ENCODE results near the gene CEBPZ.
"Not testable (repeated sequence)": the region's sequence is repeated elsewhere in the genome, so short reads cannot be mapped to it uniquely, and the experiment has no call there.

Gene CEBPZ

DNA sequence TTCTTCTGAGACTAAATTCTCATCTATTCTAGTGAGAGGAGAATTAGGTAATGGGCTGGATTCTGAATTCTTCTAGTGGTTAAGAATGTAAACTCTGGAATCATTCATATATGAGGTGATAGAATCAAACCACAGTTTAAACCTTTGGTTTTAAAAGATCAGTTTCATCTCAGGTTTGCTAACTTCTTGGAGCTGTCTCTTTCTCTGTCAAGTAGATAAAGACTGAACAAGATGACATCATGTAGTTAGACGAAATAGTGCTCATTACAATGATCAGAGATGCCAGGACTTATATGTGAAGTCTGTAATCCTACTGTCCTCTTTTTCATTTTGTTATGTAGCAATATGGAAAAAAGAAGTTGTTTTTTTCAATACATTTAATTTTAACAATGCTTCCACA lies 30.2 kb downstream of the CEBPZ start:
- FAIRE-seq (no peak), DNase-seq (ENCODE audit: insufficient read length, low spot score) (no peak)
- TF ChIP-seq SPI1 (IDR thresholded peaks at IDR 0.05; ENCODE audit: low read depth, low read length): no peak
- no peak for TF ChIP-seq TAF1 (IDR thresholded peaks at IDR 0.05; ENCODE audit: low read depth, low read length)
- TF ChIP-seq PAX5 (IDR thresholded peaks at IDR 0.05; ENCODE audit: insufficient read depth, low read length, severe bottlenecking): no peak
- TF ChIP-seq POU2F2 (IDR thresholded peaks at IDR 0.05; ENCODE audit: low read depth, low read length): no peak
- TF ChIP-seq POLR2A (IDR thresholded peaks at IDR 0.05; ENCODE audit: low read depth, low read length): no peak

DNA sequence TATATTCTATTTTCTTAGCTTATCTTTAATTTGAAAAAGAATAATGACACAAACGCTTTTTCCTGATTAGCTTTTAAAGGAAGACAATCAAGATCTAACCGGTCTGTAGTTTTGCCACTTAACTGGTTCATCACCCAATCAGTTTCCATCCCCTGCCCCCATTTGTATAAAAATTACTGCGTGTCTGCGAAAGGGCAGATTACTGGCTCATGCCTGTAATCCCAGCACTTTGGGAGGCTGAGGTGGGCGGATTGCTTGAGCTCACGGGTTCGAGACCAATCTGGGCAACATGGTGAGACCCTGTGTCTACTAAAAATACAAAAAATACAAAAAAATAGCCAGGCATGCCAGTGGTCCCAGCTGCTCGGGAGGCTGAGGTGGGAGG lies 32.7 kb downstream of the CEBPZ start:
- TF ChIP-seq TAF1 (IDR thresholded peaks at IDR 0.05; ENCODE audit: low read depth, low read length) (no peak), POLR2A (IDR thresholded peaks at IDR 0.05; ENCODE audit: low read depth, low read length) (no peak), PAX5 (IDR thresholded peaks at IDR 0.05; ENCODE audit: insufficient read depth, low read length, severe bottlenecking) (no peak), SPI1 (IDR thresholded peaks at IDR 0.05; ENCODE audit: low read depth, low read length) (no peak), POLR2AphosphoS5 (IDR thresholded peaks at IDR 0.05; ENCODE audit: low read depth, low read length) (no peak), POU2F2 (IDR thresholded peaks at IDR 0.05; ENCODE audit: low read depth, low read length) (no peak)
- DNase-seq (ENCODE audit: insufficient read length, low spot score) (no peak), FAIRE-seq (no peak)

DNA sequence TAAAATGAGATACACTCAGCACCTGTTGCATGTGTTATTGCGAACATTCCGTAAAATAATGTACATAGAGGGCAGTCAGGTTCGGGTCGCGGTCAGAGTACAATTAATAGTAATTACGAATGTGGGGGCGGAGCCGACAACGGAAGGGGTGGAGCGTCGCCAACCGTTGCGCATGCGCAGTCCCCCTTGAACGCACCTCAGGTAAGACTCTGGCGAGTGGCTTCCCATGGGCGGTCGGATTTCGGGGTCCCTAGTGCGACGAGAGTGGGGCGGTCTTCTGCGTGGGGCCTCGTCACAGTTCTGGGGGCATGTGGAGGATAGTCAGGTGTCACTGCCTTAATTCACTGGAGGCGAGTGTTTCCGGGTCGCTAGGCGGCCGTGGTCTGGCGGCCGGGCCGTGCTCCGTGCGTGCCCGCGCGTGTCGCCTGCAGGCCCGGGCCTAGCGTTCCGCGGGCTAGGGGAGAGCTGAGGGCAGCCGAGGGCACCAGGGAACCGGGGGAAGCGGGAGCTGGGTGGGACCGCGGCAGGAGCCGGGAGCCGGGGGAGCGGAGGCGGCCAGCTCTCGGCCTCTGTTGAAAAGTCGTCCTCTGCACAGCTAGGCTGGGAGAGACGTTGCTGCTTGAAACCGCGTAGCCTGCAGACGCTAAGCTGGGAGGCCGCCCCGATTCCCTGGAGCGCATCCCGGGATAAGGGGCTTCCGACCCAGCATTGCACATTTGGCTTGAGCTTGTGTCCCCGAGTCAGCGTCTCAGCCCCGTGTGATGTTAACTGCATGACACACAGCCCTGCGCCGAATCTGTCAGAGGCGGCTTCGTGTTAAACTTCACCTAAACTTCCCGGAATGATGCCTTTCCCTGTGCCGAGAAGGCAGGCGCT lies 34.8 kb downstream of the CEBPZ start, which contains the start of gene CEBPZOS:
CEBPZOS (plus strand) TSS at position 177 of the 876 bp plus-strand sequence. CDS start 3,209 bp downstream, outside the sequence.
- FAIRE-seq: peak; percentile 98
- DNase-seq (ENCODE audit: insufficient read length, low spot score): peak; percentile 68
- peak; percentile 80 for TF ChIP-seq POLR2AphosphoS5 (IDR thresholded peaks at IDR 0.05; ENCODE audit: low read depth, low read length)
- TF ChIP-seq TAF1 (IDR thresholded peaks at IDR 0.05; ENCODE audit: low read depth, low read length): peak; percentile 62; the same call in 1 of the 2 replicates
- no peak for TF ChIP-seq PAX5 (IDR thresholded peaks at IDR 0.05; ENCODE audit: insufficient read depth, low read length, severe bottlenecking)
- TF ChIP-seq POLR2A (IDR thresholded peaks at IDR 0.05; ENCODE audit: low read depth, low read length): peak; percentile 84
- TF ChIP-seq POU2F2 (IDR thresholded peaks at IDR 0.05; ENCODE audit: low read depth, low read length): no peak; the same call in 1 of the 2 replicates

DNA sequence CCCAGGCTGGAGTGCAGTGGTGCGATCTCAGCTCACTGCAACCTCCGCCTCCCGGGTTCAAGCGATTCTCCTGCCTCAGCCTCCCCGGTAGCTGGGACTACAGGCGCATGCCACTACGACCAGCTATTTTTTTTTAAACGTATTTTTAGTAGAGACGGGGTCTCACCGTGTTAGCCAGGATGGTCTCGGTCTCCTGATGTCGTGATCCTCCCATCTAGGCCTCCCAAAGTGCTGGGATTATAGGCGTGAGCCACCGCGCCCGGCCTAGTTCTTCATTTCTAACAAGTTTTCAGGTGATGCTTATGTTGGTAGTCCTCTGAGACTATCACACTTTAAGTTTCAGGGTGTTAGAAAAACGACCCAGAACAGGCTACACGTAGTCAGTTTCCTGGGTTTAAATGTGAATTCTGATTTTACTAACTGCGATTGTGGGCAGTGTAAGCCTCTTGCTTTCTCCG lies 35.5 kb downstream of the CEBPZ start:
- FAIRE-seq; DNase-seq (ENCODE audit: insufficient read length, low spot score): not testable (repeated sequence)

DNA sequence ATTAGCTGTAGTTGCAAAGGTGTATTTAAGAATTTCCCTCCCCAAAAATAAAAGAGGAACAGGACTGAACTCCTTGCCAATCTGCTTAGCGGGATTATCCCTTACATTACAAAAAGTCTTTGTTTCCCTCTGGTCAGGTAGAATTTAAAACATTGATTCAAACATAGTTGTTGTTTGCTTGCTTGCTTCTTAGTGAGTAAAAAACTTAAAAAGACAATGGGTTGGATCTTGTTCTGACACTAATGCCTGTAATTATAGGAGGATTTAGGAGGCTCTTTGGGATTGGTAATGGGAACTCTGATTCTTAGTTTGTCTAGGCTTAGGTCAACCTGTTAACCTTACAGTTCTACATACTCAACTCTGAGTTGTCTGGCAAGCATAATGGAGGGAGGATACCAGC lies 38.8 kb downstream of the CEBPZ start:
- FAIRE-seq: no peak
- no peak for TF ChIP-seq POU2F2 (IDR thresholded peaks at IDR 0.05; ENCODE audit: low read depth, low read length)
- TF ChIP-seq POLR2AphosphoS5 (IDR thresholded peaks at IDR 0.05; ENCODE audit: low read depth, low read length): no peak
- TF ChIP-seq PAX5 (IDR thresholded peaks at IDR 0.05; ENCODE audit: insufficient read depth, low read length, severe bottlenecking): no peak
- TF ChIP-seq TAF1 (IDR thresholded peaks at IDR 0.05; ENCODE audit: low read depth, low read length): no peak
- no peak for TF ChIP-seq POLR2A (IDR thresholded peaks at IDR 0.05; ENCODE audit: low read depth, low read length)
- no peak for TF ChIP-seq SPI1 (IDR thresholded peaks at IDR 0.05; ENCODE audit: low read depth, low read length)
- DNase-seq (ENCODE audit: insufficient read length, low spot score): no peak

DNA sequence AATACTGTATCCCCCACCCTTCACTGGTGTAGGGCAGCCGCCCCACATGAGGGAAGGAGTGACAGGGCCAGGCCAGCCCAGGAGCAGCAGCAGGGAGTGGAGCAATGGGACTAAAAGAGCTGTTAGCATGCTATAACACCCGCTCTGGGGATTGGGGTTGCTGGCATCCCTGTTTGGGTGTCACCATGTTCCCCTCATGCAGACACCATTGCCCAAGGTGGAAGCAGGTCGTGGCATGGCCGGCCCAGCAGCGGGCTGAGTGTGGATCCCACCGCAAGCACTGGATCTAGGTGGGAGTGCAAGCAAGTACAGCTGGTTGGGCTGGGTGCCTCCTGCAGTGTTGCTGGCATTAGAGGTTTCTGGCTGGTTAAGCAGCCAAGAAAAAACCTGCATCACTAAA lies 39.6 kb downstream of the CEBPZ start:
- DNase-seq (ENCODE audit: insufficient read length, low spot score) (no peak), FAIRE-seq (no peak)
- TF ChIP-seq PAX5 (IDR thresholded peaks at IDR 0.05; ENCODE audit: insufficient read depth, low read length, severe bottlenecking): no peak
- no peak for TF ChIP-seq SPI1 (IDR thresholded peaks at IDR 0.05; ENCODE audit: low read depth, low read length)
- TF ChIP-seq TAF1 (IDR thresholded peaks at IDR 0.05; ENCODE audit: low read depth, low read length): no peak
- no peak for TF ChIP-seq POLR2AphosphoS5 (IDR thresholded peaks at IDR 0.05; ENCODE audit: low read depth, low read length)
- no peak for TF ChIP-seq POLR2A (IDR thresholded peaks at IDR 0.05; ENCODE audit: low read depth, low read length)
- TF ChIP-seq POU2F2 (IDR thresholded peaks at IDR 0.05; ENCODE audit: low read depth, low read length): no peak

DNA sequence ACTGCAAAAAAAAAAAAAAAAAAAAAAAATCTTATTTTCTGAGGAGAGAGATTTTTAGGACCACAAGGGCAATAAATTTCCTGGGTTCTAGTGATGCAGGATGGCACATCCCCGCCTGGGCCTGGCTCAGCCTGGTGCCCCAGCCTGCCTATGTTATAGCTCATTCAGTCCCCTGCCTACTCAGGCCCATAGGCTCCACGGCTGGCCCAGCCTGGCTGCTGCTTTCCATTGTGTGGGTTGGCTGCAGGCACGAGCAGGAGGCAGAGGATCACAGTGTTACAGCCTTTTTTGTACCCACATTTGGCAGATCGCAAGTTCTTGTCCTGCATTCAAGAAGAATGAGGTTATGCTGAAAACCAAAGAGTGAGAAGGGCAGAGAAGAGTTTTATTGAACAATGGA lies 40.1 kb downstream of the CEBPZ start:
- no peak for DNase-seq (ENCODE audit: insufficient read length, low spot score)
- no peak for TF ChIP-seq SPI1 (IDR thresholded peaks at IDR 0.05; ENCODE audit: low read depth, low read length)
- no peak for TF ChIP-seq POU2F2 (IDR thresholded peaks at IDR 0.05; ENCODE audit: low read depth, low read length)
- TF ChIP-seq POLR2AphosphoS5 (IDR thresholded peaks at IDR 0.05; ENCODE audit: low read depth, low read length): no peak
- TF ChIP-seq POLR2A (IDR thresholded peaks at IDR 0.05; ENCODE audit: low read depth, low read length): no peak
- TF ChIP-seq TAF1 (IDR thresholded peaks at IDR 0.05; ENCODE audit: low read depth, low read length): no peak
- no peak for FAIRE-seq

DNA sequence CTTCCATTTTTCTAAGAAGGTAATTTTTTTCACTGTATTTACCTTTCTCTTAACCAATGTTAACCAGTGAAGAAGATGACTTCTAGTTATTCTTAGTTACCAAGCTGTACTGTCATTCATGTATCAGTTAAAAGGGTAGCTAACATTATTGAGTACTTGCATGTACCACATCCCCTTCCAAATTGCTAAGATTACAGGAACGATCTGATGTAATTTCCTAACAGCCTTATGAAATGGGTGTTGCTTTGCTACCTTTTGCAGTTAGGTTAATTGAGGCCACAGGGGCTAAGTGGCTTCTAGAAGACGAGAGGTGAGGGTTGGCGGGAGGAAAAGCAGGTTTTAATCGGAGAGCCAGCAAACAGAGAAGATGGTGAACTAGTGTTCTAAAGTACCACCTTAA lies 41.1 kb downstream of the CEBPZ start:
- DNase-seq (ENCODE audit: insufficient read length, low spot score): no peak
- no peak for TF ChIP-seq PAX5 (IDR thresholded peaks at IDR 0.05; ENCODE audit: insufficient read depth, low read length, severe bottlenecking)
- no peak for TF ChIP-seq POU2F2 (IDR thresholded peaks at IDR 0.05; ENCODE audit: low read depth, low read length)
- no peak for TF ChIP-seq POLR2A (IDR thresholded peaks at IDR 0.05; ENCODE audit: low read depth, low read length)
- TF ChIP-seq SPI1 (IDR thresholded peaks at IDR 0.05; ENCODE audit: low read depth, low read length): no peak
- no peak for TF ChIP-seq POLR2AphosphoS5 (IDR thresholded peaks at IDR 0.05; ENCODE audit: low read depth, low read length)
- TF ChIP-seq TAF1 (IDR thresholded peaks at IDR 0.05; ENCODE audit: low read depth, low read length): no peak
- FAIRE-seq: no peak

DNA sequence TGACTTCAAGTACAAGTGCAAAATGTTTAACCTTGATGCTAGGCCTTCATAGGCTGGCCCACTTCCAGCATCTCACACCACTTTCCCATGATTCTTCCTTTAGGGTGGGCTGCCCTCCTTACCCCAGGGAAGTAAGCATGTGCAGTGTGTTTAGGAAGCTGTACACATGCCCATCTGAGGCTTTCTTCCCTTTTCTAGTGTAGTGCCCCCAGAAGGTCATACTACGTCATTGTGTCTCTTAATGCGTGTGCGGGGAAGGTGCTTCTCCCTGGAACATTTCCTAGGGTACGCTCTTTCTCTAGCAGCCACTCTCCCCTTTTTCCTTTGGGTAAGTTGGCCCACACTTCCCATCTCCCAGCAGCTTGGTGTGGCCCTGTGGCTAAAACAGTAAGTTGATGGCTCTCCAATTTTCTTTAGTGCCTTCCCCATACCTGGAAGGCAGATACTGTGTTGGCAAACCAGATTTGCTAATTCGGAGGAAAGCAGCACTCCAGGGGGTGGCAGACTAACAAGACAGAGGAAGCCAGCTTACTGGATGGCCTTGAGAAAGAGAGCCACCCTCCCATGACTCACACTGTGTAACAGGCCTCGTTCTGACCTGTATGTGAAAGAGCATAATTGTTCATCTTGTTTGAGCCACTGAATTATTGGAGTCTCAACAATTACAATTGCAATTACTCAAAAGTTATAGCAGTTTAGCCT lies 41.8 kb downstream of the CEBPZ start:
- DNase-seq (ENCODE audit: insufficient read length, low spot score) (no peak), FAIRE-seq (no peak)
- TF ChIP-seq TAF1 (IDR thresholded peaks at IDR 0.05; ENCODE audit: low read depth, low read length): no peak
- TF ChIP-seq POLR2A (IDR thresholded peaks at IDR 0.05; ENCODE audit: low read depth, low read length): no peak
- no peak for TF ChIP-seq POLR2AphosphoS5 (IDR thresholded peaks at IDR 0.05; ENCODE audit: low read depth, low read length)
- TF ChIP-seq POU2F2 (IDR thresholded peaks at IDR 0.05; ENCODE audit: low read depth, low read length): no peak
- no peak for TF ChIP-seq SPI1 (IDR thresholded peaks at IDR 0.05; ENCODE audit: low read depth, low read length)
